Measurements from ENCODE around the gene PREX1.

Gene PREX1

GRCh38 chr20:48694381-48694865 is 133.4 kb downstream of the PREX1 start:
- no peak for DNase-seq

DNA sequence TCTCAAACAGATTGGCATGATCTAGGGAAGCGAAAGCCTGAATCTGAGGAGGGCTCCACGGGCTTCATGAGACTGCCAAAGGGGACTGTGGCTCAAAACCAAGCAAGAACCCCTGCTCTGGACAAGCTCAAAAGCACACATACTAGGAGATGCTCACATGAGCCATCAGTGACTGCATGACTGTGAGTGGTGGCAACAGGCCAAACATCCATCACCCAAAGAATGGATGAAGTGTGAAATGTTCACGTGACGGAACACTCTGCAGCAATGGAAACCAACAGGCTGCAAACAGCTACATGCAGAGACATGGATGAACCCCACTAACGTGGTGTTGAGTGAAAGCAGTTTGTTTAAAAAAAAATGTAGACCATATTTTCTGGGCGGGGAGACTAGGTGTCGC is 136.3 kb downstream of the PREX1 start:
- DNase-seq = no peak

DNA sequence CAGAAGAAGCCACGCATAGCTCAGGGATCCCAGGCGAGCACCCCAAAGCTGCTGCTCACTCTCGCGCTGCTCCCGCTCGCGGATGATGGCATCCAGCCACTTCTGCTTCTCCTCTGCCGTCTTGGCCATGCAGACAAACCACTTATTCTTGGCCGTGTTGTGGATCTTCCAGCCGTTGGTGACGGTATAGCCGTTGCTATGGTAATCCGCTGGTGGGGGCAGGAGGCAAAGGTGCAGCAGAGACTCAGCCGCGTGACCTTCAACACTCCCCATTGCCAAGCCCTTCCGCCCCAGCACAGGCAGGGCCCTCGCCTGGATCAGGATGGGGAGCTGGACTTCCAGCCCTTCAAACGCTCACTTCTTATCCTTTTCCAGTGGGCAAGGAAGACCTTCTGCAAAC is 136.9 kb downstream of the PREX1 start:
- no peak for DNase-seq

- DNase-seq = no peak
Measured at GRCh38 chr20:48689874-48690571, 137.8 kb downstream of the PREX1 start.

- no peak for DNase-seq
Measured at GRCh38 chr20:48689388-48689787, 138.4 kb downstream of the PREX1 start.

GRCh38 chr20:48688579-48688978 is 139.2 kb downstream of the PREX1 start:
- no peak for DNase-seq

DNA sequence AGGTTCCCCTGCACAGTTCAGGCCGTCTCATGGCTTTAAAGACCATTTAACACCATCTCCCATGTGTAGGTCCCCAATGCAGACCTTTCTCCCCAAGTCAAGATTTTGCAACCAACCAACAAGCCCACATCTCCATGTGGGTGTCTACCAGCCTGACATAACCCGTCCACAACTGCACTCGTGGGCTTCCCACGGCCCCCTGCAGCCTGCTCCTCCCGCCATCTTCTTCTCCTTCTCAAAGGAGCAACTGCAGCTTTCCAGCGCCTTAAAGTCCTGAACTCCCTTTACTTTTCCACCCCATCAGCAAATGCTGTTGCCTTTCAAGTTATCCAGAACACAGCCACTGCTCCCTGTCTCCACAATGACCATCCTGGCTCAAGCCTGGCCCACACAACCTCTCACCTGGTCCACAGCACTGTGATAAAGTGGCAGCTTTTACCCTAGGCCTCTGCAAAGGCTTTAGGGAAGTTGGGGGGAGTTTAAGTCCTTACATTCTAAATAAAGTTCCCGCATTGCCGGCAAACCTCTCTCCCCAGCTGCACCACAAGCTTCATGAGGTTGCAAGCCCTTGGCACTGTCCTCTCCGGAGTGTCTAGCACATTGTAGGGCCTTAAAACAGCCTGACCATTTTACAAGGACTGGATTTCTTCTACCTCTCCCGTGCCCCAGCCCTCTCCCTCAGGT is 140.5 kb downstream of the PREX1 start:
- DNase-seq = no peak

- no peak for DNase-seq
Measured at GRCh38 chr20:48686238-48687116, 141.3 kb downstream of the PREX1 start.

DNA sequence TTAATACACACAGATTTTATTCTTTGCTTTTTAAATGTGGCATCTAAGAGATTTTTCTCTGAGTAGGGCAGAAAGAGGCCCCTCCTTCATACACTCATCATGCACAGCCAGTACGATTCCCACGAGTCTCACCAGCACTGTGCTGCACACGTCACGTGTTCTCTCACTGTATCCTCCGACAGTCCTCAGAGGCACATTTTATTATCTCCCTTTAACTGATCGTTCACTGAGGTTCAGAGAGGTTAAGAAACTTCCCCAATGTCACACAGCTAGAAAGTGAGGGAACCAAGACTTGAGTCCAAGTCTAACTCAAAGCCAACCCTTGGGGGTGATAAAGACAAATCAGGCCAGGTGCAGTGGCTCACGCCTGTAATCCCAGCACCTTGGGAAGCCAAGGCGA is 142.5 kb downstream of the PREX1 start:
- DNase-seq = no peak

DNA sequence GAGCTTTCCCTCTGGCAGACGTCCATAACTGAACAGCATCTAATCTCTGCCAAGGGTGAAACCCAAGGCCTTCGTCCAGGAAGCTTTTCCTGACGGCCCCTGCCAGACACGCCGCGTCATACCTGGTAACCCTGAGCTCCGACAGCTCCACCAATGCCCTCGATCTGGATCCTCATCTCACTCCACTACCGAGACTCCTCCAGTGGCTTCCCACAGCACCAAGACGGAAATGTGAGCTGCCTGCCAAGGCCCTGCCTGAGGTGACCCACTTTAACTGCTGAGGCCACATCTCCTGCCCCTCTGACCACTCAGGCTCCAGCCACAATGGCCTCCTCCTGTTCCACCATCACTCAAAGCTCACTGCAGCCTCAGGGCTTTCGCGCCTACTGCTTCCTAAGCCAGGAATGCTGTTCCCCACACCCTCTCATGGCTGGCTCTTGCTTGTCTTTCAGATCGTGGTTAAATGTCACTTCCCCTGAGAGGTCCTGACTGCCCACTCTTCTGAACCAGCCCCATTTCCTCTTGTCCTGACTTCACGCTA is 143.2 kb downstream of the PREX1 start:
- DNase-seq = no peak

GRCh38 chr20:48683467-48684175 is 144.2 kb downstream of the PREX1 start:
- no peak for DNase-seq

- DNase-seq = peak; percentile 85
Measured at GRCh38 chr20:48682529-48683363, 145.1 kb downstream of the PREX1 start.

DNA sequence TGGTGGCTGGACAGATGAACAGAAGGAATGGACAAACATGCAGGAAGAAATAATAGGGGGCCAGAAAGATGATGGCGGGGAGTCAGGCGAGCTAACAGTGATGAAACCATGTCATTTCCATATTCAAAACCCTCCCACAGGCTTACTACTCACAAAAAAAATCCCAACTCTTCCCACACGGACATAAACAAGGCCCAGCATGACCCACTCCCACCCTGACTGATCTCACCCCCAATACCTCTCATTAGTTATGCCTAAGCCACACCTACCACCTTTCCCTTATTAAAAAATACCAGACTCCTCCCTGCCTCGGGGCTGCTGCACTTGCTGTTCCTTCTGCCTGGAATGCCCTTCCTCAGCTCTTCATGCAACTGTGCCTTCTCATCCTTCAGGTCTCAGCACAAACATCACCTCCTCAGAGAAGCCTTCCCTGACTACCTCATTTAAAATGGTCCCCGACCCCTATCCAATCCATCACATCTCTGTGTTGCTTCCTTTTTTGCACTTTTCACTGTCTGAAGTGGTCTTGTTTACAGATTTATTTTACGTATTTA is 145.8 kb downstream of the PREX1 start:
- no peak for DNase-seq

GRCh38 chr20:48681201-48681872 is 146.5 kb downstream of the PREX1 start:
- no peak for DNase-seq

DNA sequence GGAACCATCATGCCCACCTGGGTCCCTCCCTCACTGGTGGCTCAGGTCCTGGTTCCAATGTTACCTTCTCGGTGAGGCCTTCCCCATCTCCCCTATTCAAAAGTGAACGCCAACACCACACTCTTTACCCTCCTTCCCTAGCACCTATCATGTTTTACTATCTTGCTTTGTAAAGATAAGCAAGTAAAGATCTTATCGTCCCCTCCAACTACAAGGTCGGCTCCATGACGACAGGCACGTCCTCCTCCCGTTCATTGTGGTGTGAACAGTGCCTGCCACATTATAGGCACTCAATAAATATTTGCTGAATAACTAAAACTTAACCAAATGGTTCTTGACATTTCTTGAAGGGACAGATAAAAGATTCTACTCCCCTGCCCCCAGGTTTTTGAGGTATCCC is 147.1 kb downstream of the PREX1 start:
- DNase-seq = no peak

DNA sequence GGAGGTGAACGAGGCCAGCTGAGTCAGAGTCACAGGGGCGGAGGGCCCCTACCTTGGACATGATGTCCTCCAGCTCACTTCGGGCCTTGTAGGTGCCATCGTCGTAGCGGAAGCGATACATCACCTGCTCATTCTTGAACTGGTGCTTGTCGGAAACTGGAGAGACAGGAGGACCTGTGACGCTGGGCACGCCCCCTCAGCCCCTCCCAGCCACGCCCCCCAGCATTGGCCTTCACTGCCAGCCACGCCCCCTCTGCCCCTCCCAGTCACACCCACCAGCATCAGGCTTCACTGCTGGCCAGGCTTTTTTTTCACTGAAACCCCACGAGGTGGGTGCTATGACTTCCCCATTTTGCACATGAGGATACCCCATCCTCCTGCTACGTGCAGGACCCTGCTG is 148.2 kb downstream of the PREX1 start:
- no peak for DNase-seq

- DNase-seq = no peak
Measured at GRCh38 chr20:48679011-48679410, 148.8 kb downstream of the PREX1 start.

GRCh38 chr20:48678421-48678820 is 149.4 kb downstream of the PREX1 start:
- DNase-seq = no peak

DNA sequence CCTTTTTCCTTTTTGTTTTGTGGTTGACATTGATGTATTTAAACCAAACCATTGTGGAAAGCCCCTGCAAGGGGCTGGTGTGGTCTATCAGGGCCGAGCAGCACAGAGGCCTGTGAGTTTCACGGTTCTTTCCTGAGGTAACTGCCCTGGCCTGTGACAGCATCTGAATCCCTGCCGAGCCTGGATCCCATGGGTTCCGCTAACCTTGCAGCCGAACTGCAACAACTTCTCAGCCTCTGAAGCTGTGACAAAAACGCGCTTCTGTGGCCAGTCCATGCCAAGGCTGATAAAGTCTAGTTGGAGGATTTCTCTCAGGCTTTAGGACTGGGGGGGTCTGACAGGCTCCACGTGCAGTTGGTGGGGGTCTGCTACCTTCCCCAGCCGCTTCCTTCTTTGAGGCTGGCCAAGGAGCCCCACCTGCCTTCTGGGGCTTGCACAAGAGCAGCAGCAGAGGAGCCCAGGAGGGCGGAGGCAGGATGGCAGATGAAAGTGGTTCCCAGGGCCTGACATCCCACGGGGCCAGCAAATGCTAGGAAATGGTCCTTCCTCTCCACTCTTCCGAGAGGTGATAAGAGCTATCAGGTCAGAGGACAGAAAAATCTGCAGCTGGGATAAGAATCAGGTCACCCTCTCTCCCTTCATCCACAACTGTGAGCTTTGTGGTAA is 150.9 kb downstream of the PREX1 start:
- DNase-seq = no peak

- DNase-seq = no peak
Measured at GRCh38 chr20:48676125-48676524, 151.7 kb downstream of the PREX1 start.
